SKM-1 treated with dmso at 0.1 percent for 144 hours (cell line): Measurements from ENCODE around the gene PDGFC.
"Not testable (repeated sequence)": the region's sequence is repeated elsewhere in the genome, so short reads cannot be mapped to it uniquely, and the experiment has no call there.

Experiments
- DNase-seq: peaks from one replicate; lab custom pipeline; 2025; ENCODE audit not compliant: unreplicated experiment; lab: John Stamatoyannopoulos, UW

PDGFC gene

GRCh38 chr4:156953001-156953400 is 18.6 kb downstream of the PDGFC start:
- no peak for DNase-seq

GRCh38 chr4:156952078-156952759 is 19.4 kb downstream of the PDGFC start:
- no peak for DNase-seq

GRCh38 chr4:156950948-156951347 is 20.7 kb downstream of the PDGFC start:
- DNase-seq: no peak

GRCh38 chr4:156950090-156950489 is 21.5 kb downstream of the PDGFC start:
- DNase-seq: no peak

GRCh38 chr4:156949373-156949814 is 22.2 kb downstream of the PDGFC start:
- DNase-seq: no peak

- no peak for DNase-seq
Measured at GRCh38 chr4:156948738-156949137, 22.9 kb downstream of the PDGFC start.

- DNase-seq: no peak
Measured at GRCh38 chr4:156948133-156948532, 23.5 kb downstream of the PDGFC start.

- DNase-seq: no peak
Measured at GRCh38 chr4:156946516-156947424, 24.8 kb downstream of the PDGFC start.

- DNase-seq: no peak
Measured at GRCh38 chr4:156945532-156945931, 26.1 kb downstream of the PDGFC start.

- DNase-seq: no peak
Measured at GRCh38 chr4:156942991-156943390, 28.6 kb downstream of the PDGFC start.

- no peak for DNase-seq
Measured at GRCh38 chr4:156941940-156942548, 29.6 kb downstream of the PDGFC start.

- DNase-seq: no peak
Measured at GRCh38 chr4:156939801-156940200, 31.8 kb downstream of the PDGFC start.

- no peak for DNase-seq
Measured at GRCh38 chr4:156939139-156939538, 32.5 kb downstream of the PDGFC start.

GRCh38 chr4:156934259-156934635 is 37.4 kb downstream of the PDGFC start:
- no peak for DNase-seq

- no peak for DNase-seq
Measured at GRCh38 chr4:156933633-156934258, 37.9 kb downstream of the PDGFC start.

- not testable (repeated sequence) for DNase-seq
Measured at GRCh38 chr4:156932360-156932759, 39.2 kb downstream of the PDGFC start.

- DNase-seq: no peak
Measured at GRCh38 chr4:156931267-156931666, 40.3 kb downstream of the PDGFC start.

- no peak for DNase-seq
Measured at GRCh38 chr4:156929386-156930105, 42.1 kb downstream of the PDGFC start.

- DNase-seq: no peak
Measured at GRCh38 chr4:156924774-156925315, 46.8 kb downstream of the PDGFC start.

- DNase-seq: no peak
Measured at GRCh38 chr4:156923525-156923924, 48.1 kb downstream of the PDGFC start.
